HG03520 (cell line): ENCODE results near the gene AKR1B1.
"Not testable (repeated sequence)": the region's sequence is repeated elsewhere in the genome, so short reads cannot be mapped to it uniquely, and the experiment has no call there.

Experiments
- ATAC-seq: cut with Tn5 transposase; IDR thresholded peaks from one replicate; pipeline ENCODE4 v1.9.1; 2021; ENCODE audit warnings: mild to moderate bottlenecking, moderate library complexity; ENCODE audit not compliant: unreplicated experiment

The AKR1B1 gene

GRCh38 chr7:134458806-134459698 is at the start of gene AKR1B1:
TSS of gene AKR1B1 (minus strand) at chr7:134459100. CDS start at chr7:134459062, 38 bp downstream.
- ATAC-seq, result peak; percentile 89

- no peak for ATAC-seq
These were observed 47.0 kb upstream of the AKR1B1 start for GRCh38 chr7:134505856-134506255.

GRCh38 chr7:134504660-134505164 is 45.8 kb upstream of the AKR1B1 start:
- ATAC-seq, result no peak

GRCh38 chr7:134502463-134503371 is 43.8 kb upstream of the AKR1B1 start:
- ATAC-seq, result no peak

- ATAC-seq, result no peak
These were observed 42.1 kb upstream of the AKR1B1 start for GRCh38 chr7:134500982-134501381.

- ATAC-seq, result no peak
These were observed 41.5 kb upstream of the AKR1B1 start for GRCh38 chr7:134500406-134500805.

GRCh38 chr7:134495546-134495945 is 36.6 kb upstream of the AKR1B1 start:
- ATAC-seq, result no peak

GRCh38 chr7:134493091-134493490 is 34.2 kb upstream of the AKR1B1 start:
- ATAC-seq, result no peak

- ATAC-seq, result not testable (repeated sequence)
These were observed 28.8 kb upstream of the AKR1B1 start for GRCh38 chr7:134487721-134488120.

GRCh38 chr7:134485203-134485602 is 26.3 kb upstream of the AKR1B1 start:
- no peak for ATAC-seq

GRCh38 chr7:134483296-134483695 is 24.4 kb upstream of the AKR1B1 start:
- ATAC-seq, result no peak

- ATAC-seq, result no peak
These were observed 24.0 kb upstream of the AKR1B1 start for GRCh38 chr7:134482858-134483257.

- no peak for ATAC-seq
These were observed 22.3 kb upstream of the AKR1B1 start for GRCh38 chr7:134481167-134481566.

- ATAC-seq, result no peak
These were observed 21.8 kb upstream of the AKR1B1 start for GRCh38 chr7:134480730-134481129.

- no peak for ATAC-seq
These were observed 21.3 kb upstream of the AKR1B1 start for GRCh38 chr7:134480202-134480601.

GRCh38 chr7:134478707-134479106 is 19.8 kb upstream of the AKR1B1 start:
- no peak for ATAC-seq

GRCh38 chr7:134477954-134478353 is 19.1 kb upstream of the AKR1B1 start:
- no peak for ATAC-seq

GRCh38 chr7:134476044-134476443 is 17.1 kb upstream of the AKR1B1 start:
- no peak for ATAC-seq

GRCh38 chr7:134474828-134475227 is 15.9 kb upstream of the AKR1B1 start:
- no peak for ATAC-seq

GRCh38 chr7:134473861-134474291 is 15.0 kb upstream of the AKR1B1 start:
- ATAC-seq, result no peak

GRCh38 chr7:134472572-134473244 is 13.8 kb upstream of the AKR1B1 start:
- no peak for ATAC-seq
